Measurements from ENCODE around the gene TRIP12.

The TRIP12 gene

GRCh38 chr2:229900012-229900411 is 21.8 kb downstream of the TRIP12 start:
- ChIA-PET POLR2A (no interaction called here), CTCF (no interaction called here)
- DNase-seq (ENCODE audit: extremely low spot score): no peak
- TF ChIP-seq TARDBP (IDR thresholded peaks at IDR 0.05) (no peak), ELF4 (IDR thresholded peaks at IDR 0.05) (no peak), LEF1 (IDR thresholded peaks at IDR 0.05; ENCODE audit: borderline replicate concordance) (no peak), FOXM1 (IDR thresholded peaks at IDR 0.05; ENCODE audit: borderline replicate concordance) (no peak), HDGF (IDR thresholded peaks at IDR 0.05; ENCODE audit: borderline replicate concordance) (no peak), NFRKB (IDR thresholded peaks at IDR 0.05) (no peak), BHLHE40 (IDR thresholded peaks at IDR 0.05; ENCODE audit: borderline replicate concordance) (no peak), L3MBTL2 (conservative IDR thresholded peaks at IDR 0.05) (no peak), FOXA1 (IDR thresholded peaks at IDR 0.05) (no peak), CTBP1 (IDR thresholded peaks at IDR 0.05; ENCODE audit: borderline replicate concordance) (no peak)

GRCh38 chr2:229899604-229900003 is 22.2 kb downstream of the TRIP12 start:
- TF ChIP-seq ZNF384 (IDR thresholded peaks at IDR 0.05) (no peak), ELF4 (IDR thresholded peaks at IDR 0.05) (no peak), LEF1 (IDR thresholded peaks at IDR 0.05; ENCODE audit: borderline replicate concordance) (no peak), PKNOX1 (IDR thresholded peaks at IDR 0.05) (no peak), FOXK2 (IDR thresholded peaks at IDR 0.05) (no peak), NFRKB (IDR thresholded peaks at IDR 0.05) (no peak), FOXA1 (IDR thresholded peaks at IDR 0.05) (no peak), TARDBP (IDR thresholded peaks at IDR 0.05) (no peak), ARNT (IDR thresholded peaks at IDR 0.05) (no peak), BHLHE40 (IDR thresholded peaks at IDR 0.05; ENCODE audit: borderline replicate concordance) (no peak), SP1 (IDR thresholded peaks at IDR 0.05) (no peak), CTBP1 (IDR thresholded peaks at IDR 0.05; ENCODE audit: borderline replicate concordance) (no peak), HDGF (IDR thresholded peaks at IDR 0.05; ENCODE audit: borderline replicate concordance) (no peak), FOXM1 (IDR thresholded peaks at IDR 0.05; ENCODE audit: borderline replicate concordance) (no peak), SUZ12 (IDR thresholded peaks at IDR 0.05) (no peak)
- POLR2A ChIA-PET: no interaction called here

GRCh38 chr2:229896857-229897256 is 25.0 kb downstream of the TRIP12 start:
- TF ChIP-seq ELF4 (IDR thresholded peaks at IDR 0.05) (no peak), L3MBTL2 (conservative IDR thresholded peaks at IDR 0.05) (no peak), FOXK2 (IDR thresholded peaks at IDR 0.05) (no peak), FOXA1 (IDR thresholded peaks at IDR 0.05) (no peak), NFRKB (IDR thresholded peaks at IDR 0.05) (no peak), ARNT (IDR thresholded peaks at IDR 0.05) (no peak), ZNF384 (IDR thresholded peaks at IDR 0.05) (no peak)
- DNase-seq (ENCODE audit: extremely low spot score): no peak
- ChIA-PET CTCF (no interaction called here), POLR2A (no interaction called here)

More at GRCh38 chr2:229899604-229900003, 22.2 kb downstream of the TRIP12 start:
- no peak for DNase-seq (ENCODE audit: extremely low spot score)
- CTCF ChIA-PET: interaction anchor here (1.1 kb wide), 1 partner anchor 29 kb away, joined by 3 read pairs; no protein-coding TSS in a partner anchor

- no peak for DNase-seq (ENCODE audit: extremely low spot score)
- CTCF ChIA-PET: no interaction called here
- POLR2A ChIA-PET: no interaction called here
- TF ChIP-seq FOXA1 (IDR thresholded peaks at IDR 0.05) (no peak), SUZ12 (IDR thresholded peaks at IDR 0.05) (no peak), BHLHE40 (IDR thresholded peaks at IDR 0.05; ENCODE audit: borderline replicate concordance) (no peak), TARDBP (IDR thresholded peaks at IDR 0.05) (no peak), SP1 (IDR thresholded peaks at IDR 0.05) (no peak), L3MBTL2 (conservative IDR thresholded peaks at IDR 0.05) (no peak), CTBP1 (IDR thresholded peaks at IDR 0.05; ENCODE audit: borderline replicate concordance) (no peak), ZNF384 (IDR thresholded peaks at IDR 0.05) (no peak)
These were observed 32.8 kb downstream of the TRIP12 start for GRCh38 chr2:229889023-229889422.

GRCh38 chr2:229888031-229888430 is 33.8 kb downstream of the TRIP12 start:
- POLR2A ChIA-PET: no interaction called here
- CTCF ChIA-PET: no interaction called here
- no peak for DNase-seq (ENCODE audit: extremely low spot score)
- no peak for TF ChIP-seq NFRKB (IDR thresholded peaks at IDR 0.05)
- TF ChIP-seq FOXM1 (IDR thresholded peaks at IDR 0.05; ENCODE audit: borderline replicate concordance): no peak
- TF ChIP-seq ZNF384 (IDR thresholded peaks at IDR 0.05): no peak
- no peak for TF ChIP-seq SP1 (IDR thresholded peaks at IDR 0.05)
- TF ChIP-seq BHLHE40 (IDR thresholded peaks at IDR 0.05; ENCODE audit: borderline replicate concordance): no peak
- no peak for TF ChIP-seq SUZ12 (IDR thresholded peaks at IDR 0.05)
- no peak for TF ChIP-seq LEF1 (IDR thresholded peaks at IDR 0.05; ENCODE audit: borderline replicate concordance)
- no peak for TF ChIP-seq PKNOX1 (IDR thresholded peaks at IDR 0.05)
- TF ChIP-seq FOXK2 (IDR thresholded peaks at IDR 0.05): no peak
- TF ChIP-seq TARDBP (IDR thresholded peaks at IDR 0.05): no peak
- TF ChIP-seq HDGF (IDR thresholded peaks at IDR 0.05; ENCODE audit: borderline replicate concordance): no peak
- TF ChIP-seq ARNT (IDR thresholded peaks at IDR 0.05): no peak
- TF ChIP-seq ELF4 (IDR thresholded peaks at IDR 0.05): no peak
- TF ChIP-seq L3MBTL2 (conservative IDR thresholded peaks at IDR 0.05): no peak
- TF ChIP-seq CTBP1 (IDR thresholded peaks at IDR 0.05; ENCODE audit: borderline replicate concordance): no peak

- CTCF ChIA-PET: no interaction called here
- POLR2A ChIA-PET: no interaction called here
These were observed 34.4 kb downstream of the TRIP12 start for GRCh38 chr2:229887441-229887840.

More at GRCh38 chr2:229887441-229887840, 34.4 kb downstream of the TRIP12 start:
- no peak for DNase-seq (ENCODE audit: extremely low spot score)
- TF ChIP-seq FOXM1 (IDR thresholded peaks at IDR 0.05; ENCODE audit: borderline replicate concordance): no peak
- no peak for TF ChIP-seq SP1 (IDR thresholded peaks at IDR 0.05)
- TF ChIP-seq SUZ12 (IDR thresholded peaks at IDR 0.05): no peak
- no peak for TF ChIP-seq NFRKB (IDR thresholded peaks at IDR 0.05)
- TF ChIP-seq LEF1 (IDR thresholded peaks at IDR 0.05; ENCODE audit: borderline replicate concordance): no peak
- no peak for TF ChIP-seq L3MBTL2 (conservative IDR thresholded peaks at IDR 0.05)
- no peak for TF ChIP-seq HDGF (IDR thresholded peaks at IDR 0.05; ENCODE audit: borderline replicate concordance)
- no peak for TF ChIP-seq ARNT (IDR thresholded peaks at IDR 0.05)
- no peak for TF ChIP-seq PKNOX1 (IDR thresholded peaks at IDR 0.05)
- TF ChIP-seq FOXK2 (IDR thresholded peaks at IDR 0.05): no peak
- TF ChIP-seq ELF4 (IDR thresholded peaks at IDR 0.05): no peak
- no peak for TF ChIP-seq BHLHE40 (IDR thresholded peaks at IDR 0.05; ENCODE audit: borderline replicate concordance)
- no peak for TF ChIP-seq FOXA1 (IDR thresholded peaks at IDR 0.05)
- TF ChIP-seq ZNF384 (IDR thresholded peaks at IDR 0.05): no peak

Measured in HEK293T (cell line).